K562 (cell line): ENCODE data around the gene ZMYND15. TPM values are rescaled to one million over a fixed set of nuclear protein-coding genes. Genes with fewer than 3 reads are reported as not detected.

Experiments
- CBFA2T2 ChIP-seq: fragments of 450-650 bp; conservative IDR thresholded peaks from 2 replicates; pipeline ENCODE4 v1.6.1; 2017; ENCODE audit warnings: mild to moderate bottlenecking
- CEBPG ChIP-seq, 3 experiments: fragments of 200-800 bp in 1 of 3; sonication (Bioruptor generic) in 1 of 3; sonication (generic) in 1 of 3; formaldehyde crosslinking in 1 of 3; IDR thresholded peaks in 2 of 3; conservative IDR thresholded peaks in 1 of 3; 2 replicates each; pipeline versions ENCODE4 v1.6.1 to v1.8.0; 2016 to 2022; ENCODE audit warnings: missing compliant biosample characterization in 2 of 3, missing genetic modification characterization in 2 of 3, mild to moderate bottlenecking in 1 of 3, missing genetic modification reagents in 1 of 3
- E2F3 ChIP-seq: fragments of 250-450 bp; sonication (Bioruptor Pico); IDR thresholded peaks from 2 replicates; pipeline ENCODE4 v1.4.0; 2020; ENCODE audit warnings: mild to moderate bottlenecking
- EHMT2 ChIP-seq: fragments of 450-650 bp; IDR thresholded peaks from 2 replicates; pipeline ENCODE4 v1.6.1; 2018; ENCODE audit warnings: antibody characterized with exemption
- FUS ChIP-seq: fragments of 200-400 bp; formaldehyde crosslinking; optimal IDR thresholded peaks from 2 replicates; pipeline ENCODE3; 2017; ENCODE audit warnings: low read depth, low read length
- HCFC1 ChIP-seq: IDR thresholded peaks from 2 replicates; pipeline ENCODE4 v1.6.1; 2012; ENCODE audit warnings: low read depth, low read length, improper control_type of control experiment
- HDAC2 ChIP-seq: fragments of 450-650 bp; IDR thresholded peaks from 2 replicates; pipeline ENCODE4 v1.6.1; 2016; ENCODE audit warnings: mild to moderate bottlenecking
- HEY1 ChIP-seq: fragments of 250-450 bp; sonication (Bioruptor Pico); IDR thresholded peaks from 2 replicates; pipeline ENCODE4 v1.5.0; 2020; ENCODE audit warnings: mild to moderate bottlenecking, moderate library complexity, borderline replicate concordance
- IRF9 ChIP-seq: fragments of 450-650 bp; IDR thresholded peaks from 2 replicates; pipeline ENCODE4 v1.6.1; 2016; ENCODE audit warnings: missing biosample characterization, missing genetic modification characterization
- LCOR ChIP-seq: sonication (generic); formaldehyde crosslinking; IDR thresholded peaks from 2 replicates; pipeline ENCODE4 v1.8.0; 2022; ENCODE audit warnings: mild to moderate bottlenecking, missing genetic modification reagents
- POU5F1 ChIP-seq: fragments of 150-350 bp; IDR thresholded peaks from 2 replicates; pipeline ENCODE4 v1.6.1; 2014; ENCODE audit warnings: borderline replicate concordance, low read length, low read depth, mild to moderate bottlenecking; ENCODE audit not compliant: partially characterized antibody
- PTTG1 ChIP-seq: fragments of 450-650 bp; IDR thresholded peaks from 2 replicates; pipeline ENCODE4 v1.6.1; 2016; ENCODE audit warnings: low read depth, mild to moderate bottlenecking, missing genetic modification characterization, missing compliant biosample characterization
- SIN3B ChIP-seq: fragments of 450-650 bp; IDR thresholded peaks from 2 replicates; pipeline ENCODE4 v1.6.1; 2017; ENCODE audit warnings: low read depth, mild to moderate bottlenecking, moderate library complexity
- SMARCC2 ChIP-seq: fragments of 450-650 bp; IDR thresholded peaks from 2 replicates; pipeline ENCODE4 v1.6.1; 2017; ENCODE audit warnings: antibody characterized with exemption, moderate library complexity, mild to moderate bottlenecking, low read depth
- ZBTB34 ChIP-seq: fragments of 250-450 bp; sonication (Bioruptor Pico); IDR thresholded peaks from 2 replicates; pipeline ENCODE4 v1.8.0; 2021; ENCODE audit warnings: mild to moderate bottlenecking, moderate library complexity
- ZNF197 ChIP-seq: fragments of 200-800 bp; sonication (Bioruptor generic); IDR thresholded peaks from 2 replicates; pipeline ENCODE4 v1.6.1; 2016; ENCODE audit warnings: low read depth, missing genetic modification characterization, missing compliant biosample characterization
- ZNF224 ChIP-seq: sonication (generic); formaldehyde crosslinking; IDR thresholded peaks from 2 replicates; pipeline ENCODE4 v1.8.0; 2022; ENCODE audit warnings: mild to moderate bottlenecking, missing genetic modification reagents
- ZNF280B ChIP-seq: fragments of 250-450 bp; sonication (Bioruptor Pico); IDR thresholded peaks from 2 replicates; pipeline ENCODE4 v1.5.1; 2021; ENCODE audit warnings: mild to moderate bottlenecking
- ZNF436 ChIP-seq: fragments of 250-450, 450-650 bp; sonication (Bioruptor Pico); formaldehyde crosslinking; IDR thresholded peaks from 2 replicates; pipeline ENCODE4 v1.7.0; 2020; ENCODE audit warnings: mild to moderate bottlenecking
- ZNF785 ChIP-seq: fragments of 250-450 bp; sonication (Bioruptor Pico); IDR thresholded peaks from 2 replicates; pipeline ENCODE4 v1.4.0; 2020; ENCODE audit warnings: mild to moderate bottlenecking
- polyA plus RNA-seq, 8 experiments: library from polyadenylated mRNA; depleted of rRNA in 4 of 8; stranded (reverse) in 5 of 8; unstranded in 3 of 8; fragments of >200 nt; fragmentation: Nextera tagmentation in 2 of 8; fragmentation: Illumina TruSeq in 1 of 8; extraction: Ambion mirVana in 2 of 8; extraction: Trizol in 1 of 8; gene quantifications; 2 replicates each; pipeline versions ENCODE4 v1.2.1 to v1.2.3, GENCODE V29; 2011 to 2014; ENCODE audit warnings: inconsistent platforms in 1 of 8, missing spikeins in 1 of 8
- total RNA-seq, 7 experiments: library from RNA; depleted of rRNA in 6 of 7; stranded (reverse); fragments of >200 nt in 6 of 7; fragmentation: Illumina TruSeq in 2 of 7; extraction: Trizol in 2 of 7; gene quantifications; 2 replicates each; pipeline versions ENCODE4 v1.2.1 to v1.2.3, GENCODE V29; 2011 to 2021; ENCODE audit warnings: low replicate concordance in 1 of 7
- TF ChIP-seq, protein P1 (sequence below), 2 experiments: fragments of 450-650 bp in 1 of 2; IDR thresholded peaks; 2 replicates each; pipeline ENCODE4 v1.6.1; 2011 to 2017; ENCODE audit warnings: low read depth in 2 of 2, antibody characterized with exemption in 1 of 2, borderline replicate concordance in 1 of 2, low read length in 1 of 2, mild to moderate bottlenecking in 1 of 2, mixed read lengths in 1 of 2; ENCODE audit not compliant: control insufficient read depth in 1 of 2

Gene ZMYND15
- total and polyA plus RNA-seq, 9 of the 15 experiments (the other 6 are each of a cell fraction or from before 2014, with no cell fraction given) = 0.09 TPM; not detected in 8

- TF ChIP-seq ZNF280B (CRISPR knock-in tag) (no peak), HEY1 (no peak), FUS (no peak), E2F3 (CRISPR knock-in tag) (0 out of 2 replicates have a peak, but pooled peaks have one; percentile 30), EHMT2 (no peak), PTTG1 (tag) (no peak), ZNF785 (CRISPR knock-in tag) (no peak), HDAC2 (no peak), ZNF436 (CRISPR knock-in tag) (no peak), LCOR (CRISPR knock-in tag) (no peak), SIN3B (peak; percentile 60), ZBTB34 (CRISPR knock-in tag) (no peak), CBFA2T2 (no peak), POU5F1 (no peak), ZNF197 (CRISPR knock-in tag) (no peak), SMARCC2 (no peak), HCFC1 (peak; percentile 55; the same call in 1 of the 2 replicates), IRF9 (tag) (no peak), ZNF224 (peak; percentile 56; the same call in 1 of the 2 replicates), CEBPG (CRISPR knock-in tag; IDR thresholded peaks at IDR 0.05) (no peak), CEBPG (tag; conservative IDR thresholded peaks at IDR 0.05 in 1 of 2, IDR thresholded peaks at IDR 0.05 in 1 of 2) (no peak)
- TF ChIP-seq, protein P1, sequence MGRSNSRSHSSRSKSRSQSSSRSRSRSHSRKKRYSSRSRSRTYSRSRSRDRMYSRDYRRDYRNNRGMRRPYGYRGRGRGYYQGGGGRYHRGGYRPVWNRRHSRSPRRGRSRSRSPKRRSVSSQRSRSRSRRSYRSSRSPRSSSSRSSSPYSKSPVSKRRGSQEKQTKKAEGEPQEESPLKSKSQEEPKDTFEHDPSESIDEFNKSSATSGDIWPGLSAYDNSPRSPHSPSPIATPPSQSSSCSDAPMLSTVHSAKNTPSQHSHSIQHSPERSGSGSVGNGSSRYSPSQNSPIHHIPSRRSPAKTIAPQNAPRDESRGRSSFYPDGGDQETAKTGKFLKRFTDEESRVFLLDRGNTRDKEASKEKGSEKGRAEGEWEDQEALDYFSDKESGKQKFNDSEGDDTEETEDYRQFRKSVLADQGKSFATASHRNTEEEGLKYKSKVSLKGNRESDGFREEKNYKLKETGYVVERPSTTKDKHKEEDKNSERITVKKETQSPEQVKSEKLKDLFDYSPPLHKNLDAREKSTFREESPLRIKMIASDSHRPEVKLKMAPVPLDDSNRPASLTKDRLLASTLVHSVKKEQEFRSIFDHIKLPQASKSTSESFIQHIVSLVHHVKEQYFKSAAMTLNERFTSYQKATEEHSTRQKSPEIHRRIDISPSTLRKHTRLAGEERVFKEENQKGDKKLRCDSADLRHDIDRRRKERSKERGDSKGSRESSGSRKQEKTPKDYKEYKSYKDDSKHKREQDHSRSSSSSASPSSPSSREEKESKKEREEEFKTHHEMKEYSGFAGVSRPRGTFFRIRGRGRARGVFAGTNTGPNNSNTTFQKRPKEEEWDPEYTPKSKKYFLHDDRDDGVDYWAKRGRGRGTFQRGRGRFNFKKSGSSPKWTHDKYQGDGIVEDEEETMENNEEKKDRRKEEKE (IDR thresholded peaks at IDR 0.05; ENCODE audit: borderline replicate concordance in 1 of 2, control insufficient read depth in 1 of 2, low read depth in 2 of 2, low read length in 1 of 2) = no peak
Measured at GRCh38 chr17:4789951-4790704, 50.5 kb downstream of the ZMYND15 start (continued).
